Fibroblast of lung (primary cell): ENCODE measurements around the gene TMPRSS3. TPM values are rescaled to one million over a fixed set of nuclear protein-coding genes. Genes with fewer than 3 reads are reported as not detected.

ENCODE experiments used
- DNase-seq, 2 donors: peaks; one replicate each; pipeline versions ENCODE4 v3.0.0 to v3.0.0-alpha.2; 2010; ENCODE audit warnings: low read depth in 2 of 2
- H2AFZ ChIP-seq: 2 replicates; pipeline ENCODE4 v1.5.1; 2012; ENCODE audit warnings: low read length, control low read depth, inconsistent platforms
- H3K27ac ChIP-seq: 2 replicates; pipeline ENCODE4 v1.5.1; 2011; ENCODE audit warnings: low read length, control low read depth; ENCODE audit not compliant: insufficient read depth
- H3K27me3 ChIP-seq: 2 replicates; pipeline ENCODE4 v1.5.1; 2011; ENCODE audit warnings: mild to moderate bottlenecking, low read length; ENCODE audit not compliant: control insufficient read depth, insufficient read depth
- H3K36me3 ChIP-seq: 2 replicates; pipeline ENCODE4 v1.5.1; 2011; ENCODE audit warnings: low read length; ENCODE audit not compliant: control insufficient read depth, insufficient read depth
- H3K4me1 ChIP-seq: 2 replicates; pipeline ENCODE4 v1.5.1; 2011; ENCODE audit warnings: low read length; ENCODE audit not compliant: control insufficient read depth, insufficient read depth; ENCODE audit errors: extremely low read depth
- H3K4me2 ChIP-seq: 2 replicates; pipeline ENCODE4 v1.5.1; 2011; ENCODE audit warnings: low read length, control low read depth; ENCODE audit not compliant: insufficient read depth; ENCODE audit errors: extremely low read depth
- H3K4me3 ChIP-seq, 4 experiments: fragments of 200-600 bp in 1 of 4; sonication (generic) in 1 of 4; replicated peaks in 1 of 4; 2 replicates each; pipeline ENCODE4 v1.5.1; 2011 to 2016; ENCODE audit warnings: low read length in 4 of 4, low read depth in 3 of 4, mild to moderate bottlenecking in 3 of 4, control low read depth in 2 of 4, inconsistent platforms in 1 of 4, mixed read lengths in 1 of 4; ENCODE audit not compliant: insufficient read depth in 1 of 4; ENCODE audit errors: control extremely low read depth in 1 of 4
- H3K79me2 ChIP-seq: 2 replicates; pipeline ENCODE4 v1.5.1; 2012; ENCODE audit warnings: mild to moderate bottlenecking, low read length, inconsistent platforms; ENCODE audit not compliant: control insufficient read depth, insufficient read depth
- H3K9ac ChIP-seq: 2 replicates; pipeline ENCODE4 v1.5.1; 2011; ENCODE audit warnings: mild to moderate bottlenecking, low read length, control low read depth; ENCODE audit not compliant: insufficient read depth
- H3K9me3 ChIP-seq: 2 replicates; pipeline ENCODE4 v1.5.1; 2012; ENCODE audit warnings: low read depth, low read length; ENCODE audit not compliant: control insufficient read depth, insufficient read depth
- H4K20me1 ChIP-seq: 2 replicates; pipeline ENCODE4 v1.5.1; 2011; ENCODE audit warnings: low read length; ENCODE audit not compliant: control insufficient read depth, insufficient read depth; ENCODE audit errors: extremely low read depth
- CTCF ChIP-seq, 2 donors: IDR thresholded peaks in 1 of 2; conservative IDR thresholded peaks in 1 of 2; 1 replicate in 1 of 2; 2 replicates in 1 of 2; pipeline ENCODE4 v1.5.1; 2011 to 2012; ENCODE audit warnings: low read length in 2 of 2, control low read depth in 1 of 2, inconsistent platforms in 1 of 2, low read depth in 1 of 2, mild to moderate bottlenecking in 1 of 2
- EZH2 ChIP-seq: IDR thresholded peaks from 2 replicates; pipeline ENCODE4 v1.5.1; 2012; ENCODE audit warnings: low read length, control low read depth, mild to moderate bottlenecking; ENCODE audit errors: missing control alignments
- polyA plus RNA-seq, 2 donors: library from polyadenylated mRNA; depleted of rRNA in 1 of 2; stranded (reverse) in 1 of 2; unstranded in 1 of 2; fragments of >200 nt; gene quantifications; 2 replicates each; pipeline ENCODE4 v1.2.1, GENCODE V29; 2011 to 2012; ENCODE audit warnings: missing spikeins in 1 of 2
- total RNA-seq: library from RNA; depleted of rRNA; stranded (reverse); fragments of >200 nt; gene quantifications from 2 replicates; pipeline ENCODE4 v1.2.1, GENCODE V29; 2014

Gene TMPRSS3
- total and polyA plus RNA-seq, 2 donors (not counting 1 experiment from before 2014, with no cell fraction given) = not detected

DNA sequence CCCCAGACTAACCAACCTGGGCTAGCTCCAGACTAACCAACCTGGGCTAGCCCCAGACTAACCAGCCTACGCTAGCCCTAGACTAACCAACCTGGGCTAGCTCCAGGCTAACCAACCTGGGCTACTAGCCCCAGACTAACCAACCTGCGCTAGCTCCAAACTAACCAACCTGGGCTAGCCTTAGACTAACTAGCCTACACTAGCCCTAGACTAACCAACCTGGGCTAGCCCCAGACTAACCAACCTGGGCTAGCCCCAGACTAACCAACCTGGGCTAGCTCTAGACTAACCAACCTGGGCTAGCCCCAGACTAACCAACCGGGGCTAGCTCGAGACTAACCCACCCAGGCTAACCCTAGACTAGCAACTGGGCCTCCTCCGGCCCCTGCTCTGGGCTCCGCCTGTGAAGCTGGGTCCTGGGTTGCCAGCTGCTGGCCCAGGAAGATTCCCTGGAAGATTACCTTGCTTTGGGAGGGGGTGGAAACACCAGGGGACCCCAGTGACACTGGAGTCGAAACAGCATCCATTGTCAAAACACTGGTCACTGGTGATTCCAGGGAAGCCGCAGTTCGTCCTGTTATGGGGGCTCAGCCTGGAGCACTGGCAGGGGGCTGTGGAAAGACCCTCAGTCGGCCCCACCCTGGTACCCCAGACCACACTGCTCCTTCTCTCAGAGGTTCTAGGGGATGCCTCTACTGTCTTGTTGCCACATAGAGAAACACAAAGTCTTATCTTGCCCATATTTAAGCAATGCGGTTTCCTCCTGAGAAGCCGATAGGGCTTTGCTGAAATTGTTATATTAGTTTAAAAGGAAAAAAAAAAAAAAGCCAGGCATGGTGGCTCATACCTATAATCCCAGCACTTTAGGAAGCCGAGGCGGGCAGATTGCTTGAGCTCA lies 46.2 kb downstream of the TMPRSS3 start:
- no peaks in the 10 kb centered on the region for H4K20me1 ChIP-seq
- no peak overlapping the region for H2AFZ ChIP-seq
- no peaks in the 10 kb centered on the region for H3K79me2 ChIP-seq
- H3K9ac ChIP-seq = no peak overlapping the region
- no peak for TF ChIP-seq CTCF (conservative IDR thresholded peaks at IDR 0.05 in 1 of 2, IDR thresholded peaks at IDR 0.05 in 1 of 2; ENCODE audit: low read depth in 1 of 2, low read length in 2 of 2)
- TF ChIP-seq EZH2 = no peak
- no peaks in the 10 kb centered on the region for H3K36me3 ChIP-seq
- no peak overlapping the region for H3K4me3 ChIP-seq
- no peak for DNase-seq
- no peak overlapping the region for H3K4me2 ChIP-seq
- H3K9me3 ChIP-seq = no peaks in the 10 kb centered on the region
- no peak overlapping the region for H3K27ac ChIP-seq
- H3K4me1 ChIP-seq = no peaks in the 10 kb centered on the region
- H3K27me3 ChIP-seq = no peaks in the 10 kb centered on the region

- Histone ChIP-seq H3K4me3 (no peak overlapping the region), H3K79me2 (no peaks in the 10 kb centered on the region), H3K9ac (no peak overlapping the region), H3K9me3 (no peaks in the 10 kb centered on the region), H2AFZ (no peak overlapping the region), H3K4me1 (no peaks in the 10 kb centered on the region), H3K27me3 (no peaks in the 10 kb centered on the region), H4K20me1 (no peaks in the 10 kb centered on the region), H3K4me2 (no peak overlapping the region), H3K36me3 (no peaks in the 10 kb centered on the region), H3K27ac (no peak overlapping the region)
- TF ChIP-seq CTCF (conservative IDR thresholded peaks at IDR 0.05 in 1 of 2, IDR thresholded peaks at IDR 0.05 in 1 of 2; ENCODE audit: low read depth in 1 of 2, low read length in 2 of 2) = no peak
- no peak for TF ChIP-seq EZH2
- DNase-seq = no peak
These were observed 47.1 kb downstream of the TMPRSS3 start for GRCh38 chr21:42348762-42349161.

DNA sequence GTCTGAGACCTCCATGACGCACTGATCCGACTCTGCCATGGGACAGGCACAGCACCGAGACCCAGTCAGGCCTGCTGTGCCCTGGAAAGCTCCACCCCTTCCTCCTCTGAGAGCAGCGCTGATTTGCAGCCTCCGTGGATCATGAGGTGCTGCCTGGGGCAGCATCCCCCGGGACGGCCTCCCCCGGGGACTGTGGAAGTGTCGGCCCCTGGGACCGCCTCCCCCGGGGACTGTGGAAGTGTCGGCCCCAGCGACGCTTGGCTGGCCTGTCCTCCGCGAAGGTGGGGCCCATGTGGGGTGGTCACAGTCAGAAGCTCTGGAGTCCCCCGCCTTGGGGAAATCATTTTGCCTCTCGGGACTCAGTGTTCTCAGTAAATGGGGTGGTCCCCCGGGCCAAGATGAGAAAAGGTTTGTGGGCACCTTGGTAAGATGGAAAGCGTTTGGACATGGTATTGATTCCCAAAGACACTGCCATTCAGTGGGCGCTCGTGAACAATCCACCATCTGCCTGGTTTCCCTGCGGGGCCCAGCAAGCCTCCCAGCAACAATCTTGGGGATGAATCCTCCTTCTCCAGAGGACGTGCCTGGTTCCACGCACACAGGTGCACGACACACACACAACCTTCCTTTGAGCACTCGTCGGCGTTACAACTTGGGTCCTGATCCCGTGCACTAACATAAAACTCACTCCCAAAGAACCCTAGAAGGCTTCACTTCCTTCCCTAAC lies 48.1 kb downstream of the TMPRSS3 start:
- Histone ChIP-seq H3K27ac (no peak overlapping the region), H3K79me2 (no peaks in the 10 kb centered on the region), H3K4me1 (no peaks in the 10 kb centered on the region), H3K4me2 (no peak overlapping the region), H4K20me1 (no peaks in the 10 kb centered on the region), H3K27me3 (no peaks in the 10 kb centered on the region), H3K9me3 (no peaks in the 10 kb centered on the region), H2AFZ (no peak overlapping the region), H3K9ac (no peak overlapping the region), H3K36me3 (no peaks in the 10 kb centered on the region), H3K4me3 (no peak overlapping the region)
- DNase-seq = no peak
- TF ChIP-seq CTCF (conservative IDR thresholded peaks at IDR 0.05 in 1 of 2, IDR thresholded peaks at IDR 0.05 in 1 of 2; ENCODE audit: low read depth in 1 of 2, low read length in 2 of 2) (no peak), EZH2 (no peak)
